Hematopoietic multipotent progenitor cell treated with erythropoietin and hydrocortisone succinate and interleukin-3 and kit ligand, for 4 days (in vitro differentiated cells): ENCODE data around the gene THBS2.
"Not testable (repeated sequence)": the region's sequence is repeated elsewhere in the genome, so short reads cannot be mapped to it uniquely, and the experiment has no call there.

ENCODE experiments used
- DNase-seq: peaks from one replicate; pipeline ENCODE4 v3.0.0-alpha.2; 2015

The THBS2 gene

DNA sequence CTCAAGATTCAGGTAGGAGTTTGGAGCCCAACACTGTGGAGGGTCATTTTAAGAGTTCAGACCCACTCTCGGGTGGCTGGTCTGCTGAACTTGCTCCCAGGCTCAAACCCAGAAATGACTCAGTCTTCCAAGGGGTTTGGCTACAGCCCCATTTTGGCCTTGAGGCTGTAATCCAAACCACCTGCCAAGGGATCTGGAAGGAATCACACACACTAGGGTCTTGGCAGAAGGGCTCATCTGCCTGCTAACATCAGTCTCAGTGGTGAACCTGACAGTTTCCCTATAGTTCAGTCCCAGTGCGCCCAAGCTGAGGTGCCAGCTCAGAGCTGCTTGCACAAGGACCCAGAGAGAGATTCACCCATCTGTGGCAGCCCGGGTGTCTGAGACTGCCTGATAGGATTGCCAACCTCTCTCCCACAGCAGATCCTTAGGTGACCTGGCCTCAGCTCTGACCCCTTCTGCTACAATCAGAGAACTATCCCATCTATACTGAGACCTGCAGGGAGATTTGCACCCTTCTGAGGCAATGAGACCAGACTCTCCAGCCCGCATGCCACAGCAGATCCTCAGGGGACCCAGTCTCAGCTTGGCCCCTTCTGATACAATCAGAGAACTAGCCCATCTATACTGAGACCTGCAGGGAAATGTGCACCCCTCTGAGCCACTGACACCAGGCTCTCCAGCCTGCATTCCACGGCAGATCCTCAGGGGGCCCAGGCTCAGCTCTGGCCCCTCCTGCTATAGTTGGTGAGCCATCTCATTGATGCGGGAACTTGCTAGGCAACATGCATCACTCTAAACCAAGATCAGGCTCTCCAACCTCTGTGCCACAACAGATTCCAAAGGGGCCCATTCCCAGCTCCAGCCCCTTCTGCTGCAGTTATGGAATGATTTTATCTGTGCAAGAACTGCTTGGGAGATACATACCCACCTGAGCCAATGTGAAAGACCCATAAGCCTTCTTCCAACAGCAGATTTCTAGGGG lies 48.2 kb downstream of the THBS2 start:
- DNase-seq = no peak

DNA sequence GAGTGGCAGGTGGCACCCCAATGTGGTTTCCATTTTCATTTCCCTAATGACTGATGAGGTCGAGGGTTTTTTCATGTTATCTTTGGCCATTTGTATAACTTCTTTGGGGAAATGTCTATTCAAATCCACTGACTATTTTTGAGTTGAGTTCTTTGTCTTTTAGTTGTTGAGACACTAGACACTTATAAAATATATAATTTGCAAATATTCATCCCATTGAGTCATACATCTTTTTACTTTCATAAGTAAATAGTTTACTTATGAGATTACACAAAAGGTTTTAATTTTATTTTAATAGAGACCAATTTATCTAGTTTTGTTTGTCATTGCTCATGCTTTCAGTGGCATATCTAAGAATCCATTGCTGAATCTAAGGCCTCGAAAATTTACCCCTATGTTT lies 49.5 kb downstream of the THBS2 start:
- no peak for DNase-seq

DNA sequence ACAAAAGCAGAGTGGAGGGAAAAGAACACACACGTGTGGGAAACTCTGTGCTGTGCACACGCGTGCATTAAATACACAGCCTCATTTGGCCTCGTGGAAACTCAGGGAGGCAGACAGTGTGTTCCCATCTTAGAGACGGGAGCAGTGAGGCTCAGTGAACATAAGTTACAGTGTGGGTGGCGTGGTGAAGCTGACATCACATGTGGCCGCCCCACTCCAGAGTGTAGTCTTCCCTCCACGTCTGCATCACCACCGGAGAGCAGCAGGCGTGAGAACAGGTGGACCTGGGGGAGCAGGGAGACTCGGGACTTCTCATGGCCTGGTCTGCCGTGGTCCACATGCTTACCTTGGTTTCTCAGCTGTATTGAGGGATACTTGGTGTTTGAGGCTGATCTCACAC lies 51.7 kb downstream of the THBS2 start:
- DNase-seq = no peak

DNA sequence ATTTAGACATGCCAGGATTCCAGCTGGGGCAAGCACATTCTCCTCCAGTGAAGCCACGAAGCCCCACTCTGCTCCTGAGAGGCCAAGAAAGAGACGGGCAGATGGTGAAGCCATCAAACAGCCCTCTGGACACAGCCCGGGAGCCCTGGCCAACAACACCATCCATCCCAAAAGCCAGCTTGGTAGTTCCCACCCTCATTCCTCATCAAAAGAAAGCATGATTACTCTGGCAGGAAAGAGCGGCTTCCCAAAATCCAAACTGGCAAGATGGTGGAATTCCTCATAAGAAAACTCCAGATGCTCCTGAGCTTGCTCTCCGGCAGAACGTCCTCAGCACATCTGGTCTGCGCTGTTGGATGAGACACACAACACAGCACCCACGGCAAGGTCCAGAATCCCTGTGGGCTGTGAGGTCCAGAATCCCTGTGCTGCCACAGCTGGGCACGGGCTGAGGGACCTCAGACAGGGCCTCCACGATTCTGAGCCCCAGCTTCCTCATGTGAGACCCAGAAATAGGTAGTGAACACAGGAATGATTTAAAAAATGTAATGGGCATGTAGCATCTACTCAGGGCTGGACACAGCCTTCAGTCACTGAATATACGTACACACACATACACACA lies 52.6 kb downstream of the THBS2 start:
- no peak for DNase-seq

DNA sequence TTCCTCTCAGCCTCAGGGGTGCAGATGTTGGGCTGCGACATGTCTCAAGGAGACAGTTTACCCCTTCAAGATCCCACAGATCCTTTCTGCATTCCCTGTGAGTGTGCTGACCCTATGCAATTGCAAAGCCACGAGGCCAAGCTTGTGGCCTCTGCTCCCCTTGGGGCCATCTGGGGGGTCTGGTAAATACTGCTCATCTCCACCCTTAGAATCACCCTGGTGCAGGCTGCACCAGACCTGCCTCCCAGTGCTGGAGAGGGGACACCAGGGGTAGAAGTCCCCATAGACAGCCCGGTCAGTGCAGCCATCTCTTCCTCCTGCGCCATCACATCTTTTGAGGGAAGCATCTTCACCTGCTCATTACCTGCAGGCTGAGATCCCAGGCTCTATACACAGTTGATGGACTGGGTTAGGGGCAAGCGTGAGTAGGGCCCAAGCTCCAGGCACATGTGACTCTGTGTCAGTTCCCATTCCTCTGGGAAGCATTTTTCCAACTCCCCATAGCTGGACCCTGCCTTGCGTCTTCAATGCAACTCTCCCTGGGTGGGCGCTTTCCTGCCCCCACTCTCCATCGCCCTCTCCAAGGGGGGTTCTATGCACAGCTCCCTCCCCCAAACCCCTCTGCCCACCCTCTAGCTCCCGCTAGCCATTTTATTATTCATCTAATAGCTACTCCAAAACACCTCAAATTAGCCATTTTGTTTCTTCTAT lies 53.9 kb downstream of the THBS2 start:
- DNase-seq = no peak

DNA sequence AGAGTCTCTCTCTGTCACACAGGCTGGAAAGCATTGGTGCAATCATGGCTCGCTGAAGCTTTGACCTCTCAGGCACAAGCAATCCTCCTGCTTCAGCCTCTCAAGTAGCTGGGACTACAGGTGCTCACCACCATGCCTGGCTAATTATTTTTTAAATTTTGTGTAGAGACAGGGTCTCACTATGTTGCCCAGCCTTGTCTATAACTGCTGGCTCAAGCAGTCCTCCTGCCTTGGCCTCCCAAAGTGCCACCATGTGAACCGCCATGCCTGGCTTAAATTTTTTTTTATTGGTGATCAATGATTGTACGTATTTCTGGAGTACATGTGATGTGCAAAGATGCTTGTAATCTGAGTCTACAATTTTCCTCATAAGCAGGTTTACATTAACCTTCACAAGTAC lies 54.8 kb downstream of the THBS2 start:
- DNase-seq = no peak

DNA sequence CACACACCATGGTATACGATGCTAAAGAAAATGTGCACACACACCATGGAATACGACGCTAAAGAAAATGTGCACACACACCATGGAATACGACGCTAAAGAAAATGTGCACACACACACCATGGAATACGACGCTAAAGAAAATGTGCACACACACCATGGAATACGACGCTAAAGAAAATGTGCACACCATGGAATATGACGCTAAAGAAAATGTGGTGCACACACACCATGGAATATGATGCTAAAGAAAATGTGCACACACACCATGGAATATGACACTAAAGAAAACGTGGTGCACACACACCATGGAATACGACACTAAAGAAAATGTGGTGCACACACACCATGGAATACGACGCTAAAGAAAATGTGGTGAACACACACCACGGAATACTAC lies 55.7 kb downstream of the THBS2 start:
- not testable (repeated sequence) for DNase-seq

DNA sequence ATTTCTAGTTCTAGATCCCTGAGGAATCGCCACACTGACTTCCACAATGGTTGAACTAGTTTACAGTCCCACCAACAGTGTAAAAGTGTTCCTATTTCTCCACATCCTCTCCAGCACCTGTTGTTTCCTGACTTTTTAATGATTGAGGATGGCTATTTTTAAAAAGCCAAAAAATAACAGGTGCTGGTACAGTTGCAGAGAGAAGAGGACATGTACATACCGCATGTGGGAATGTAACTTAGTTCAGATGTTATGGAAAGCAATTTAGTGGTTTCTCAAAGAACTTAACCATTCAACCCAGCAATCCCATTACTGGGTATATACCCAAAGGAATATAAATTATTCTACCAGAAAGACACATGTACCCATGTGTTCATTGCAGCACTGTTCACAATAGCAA lies 57.4 kb downstream of the THBS2 start:
- not testable (repeated sequence) for DNase-seq

DNA sequence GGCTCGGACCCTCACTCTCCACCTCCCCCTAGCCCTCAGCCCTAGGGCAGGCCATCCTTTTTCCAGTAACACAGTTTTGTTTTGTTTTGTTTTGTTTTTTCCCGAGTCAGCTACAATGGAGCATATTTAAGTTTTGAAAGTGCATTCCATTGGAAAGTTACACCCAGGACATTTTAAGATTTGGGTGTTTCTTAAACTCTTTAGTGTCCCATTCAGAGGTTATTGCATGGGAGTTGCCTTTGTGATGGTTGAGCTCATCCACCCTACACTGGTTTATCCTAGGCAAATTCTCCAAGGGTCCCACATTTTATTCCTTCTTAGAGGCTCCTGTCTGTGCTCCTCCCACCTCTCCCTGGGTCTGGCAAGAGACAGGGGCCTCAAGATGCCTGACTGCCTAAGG lies 58.9 kb downstream of the THBS2 start:
- no peak for DNase-seq

DNA sequence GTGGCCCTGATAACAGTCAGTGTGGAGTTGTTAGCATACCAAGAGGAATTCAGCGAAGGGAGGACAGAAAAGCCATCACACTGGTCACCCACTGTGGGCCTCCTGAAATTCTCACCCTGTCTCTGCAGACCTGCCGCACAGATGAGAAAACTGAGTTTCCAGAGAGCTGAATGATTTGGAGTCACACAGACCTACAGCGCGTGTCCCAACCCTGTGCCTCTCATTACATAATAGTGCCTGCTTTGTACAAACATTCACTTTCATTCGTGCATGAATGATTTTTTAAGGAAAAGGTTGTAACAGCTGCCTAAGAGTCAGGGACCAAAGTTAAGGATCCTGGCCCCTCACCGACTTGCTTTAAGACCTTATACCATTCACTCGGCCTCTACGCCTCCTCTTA lies 62.7 kb downstream of the THBS2 start:
- DNase-seq = no peak

DNA sequence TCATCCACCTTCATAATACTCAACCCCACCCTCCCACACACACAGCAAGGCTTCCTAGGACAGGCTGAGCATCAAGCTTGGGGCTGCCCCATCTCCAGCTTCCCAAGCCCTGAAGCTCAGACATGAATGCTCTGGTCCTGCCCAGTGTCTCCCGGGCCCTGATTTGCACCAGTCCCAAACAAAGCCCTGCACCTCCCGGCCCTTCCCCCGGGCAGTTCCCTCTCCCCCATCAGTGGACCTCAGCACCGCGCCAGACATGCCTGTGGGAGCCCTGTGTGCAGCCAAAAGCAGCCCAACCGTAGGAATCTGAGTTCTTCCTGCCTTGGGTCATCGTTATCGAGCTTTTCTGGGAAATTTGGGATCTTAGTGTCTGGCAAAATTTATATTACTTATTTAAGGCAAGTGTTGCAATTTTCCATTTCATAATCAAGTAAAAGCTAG lies 63.5 kb downstream of the THBS2 start:
- no peak for DNase-seq

DNA sequence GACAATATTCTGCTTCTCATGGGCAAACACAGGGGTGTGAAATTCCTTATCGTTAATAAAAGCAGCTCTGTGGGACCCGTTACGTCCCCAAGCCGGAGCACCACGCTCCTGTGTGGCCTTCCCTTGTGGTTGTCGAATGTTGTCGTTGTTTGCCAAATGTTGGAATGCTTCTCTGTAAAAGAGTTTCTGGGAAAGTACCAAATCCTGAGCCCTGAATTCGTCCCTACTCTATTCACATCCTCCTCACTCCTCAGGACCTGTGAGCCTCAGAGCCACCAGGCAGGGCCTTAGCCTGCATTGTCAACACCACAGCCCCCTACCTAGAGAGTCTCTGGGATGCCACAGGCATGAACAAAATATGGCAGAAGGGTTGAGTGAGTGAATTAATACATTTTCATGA lies 64.0 kb downstream of the THBS2 start:
- no peak for DNase-seq

DNA sequence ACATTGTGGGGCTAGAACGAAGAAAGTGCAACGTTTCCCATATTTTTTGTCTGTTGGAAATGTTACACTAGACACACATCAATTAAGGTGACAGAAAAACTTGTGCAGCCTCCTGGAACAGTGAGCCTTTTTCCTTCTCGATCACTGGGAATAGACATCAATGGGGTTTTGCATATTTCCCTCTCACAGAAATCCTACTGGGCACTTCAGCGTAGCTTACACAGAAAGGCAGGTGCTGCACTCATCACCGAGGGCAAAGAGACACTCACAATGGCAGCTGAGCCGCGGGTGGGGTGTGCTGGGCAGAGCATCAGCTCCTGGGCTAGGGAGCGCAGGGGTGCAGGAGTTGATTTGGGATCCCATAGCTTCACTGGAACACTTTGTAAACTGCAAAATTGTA lies 64.5 kb downstream of the THBS2 start:
- DNase-seq = no peak

DNA sequence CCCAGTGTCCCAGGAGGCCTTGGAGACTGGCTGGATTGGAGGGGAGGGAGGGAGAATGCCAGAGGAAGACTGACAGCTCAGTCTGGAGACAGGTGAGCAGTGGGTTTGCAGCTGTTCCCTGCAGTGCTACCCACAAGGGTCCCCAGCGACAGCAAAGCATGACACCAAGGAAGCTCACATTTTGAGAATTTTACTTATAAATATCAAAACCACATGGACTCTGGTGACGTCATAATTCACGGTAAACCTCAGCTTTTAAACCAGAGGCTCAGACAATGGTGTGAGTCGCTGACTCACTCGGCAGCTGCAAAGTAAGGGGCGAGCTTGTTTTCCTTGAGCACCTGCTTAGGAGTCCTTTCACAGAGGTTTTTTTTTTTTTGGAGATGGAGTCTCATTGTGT lies 65.2 kb downstream of the THBS2 start:
- DNase-seq = peak; percentile 7

DNA sequence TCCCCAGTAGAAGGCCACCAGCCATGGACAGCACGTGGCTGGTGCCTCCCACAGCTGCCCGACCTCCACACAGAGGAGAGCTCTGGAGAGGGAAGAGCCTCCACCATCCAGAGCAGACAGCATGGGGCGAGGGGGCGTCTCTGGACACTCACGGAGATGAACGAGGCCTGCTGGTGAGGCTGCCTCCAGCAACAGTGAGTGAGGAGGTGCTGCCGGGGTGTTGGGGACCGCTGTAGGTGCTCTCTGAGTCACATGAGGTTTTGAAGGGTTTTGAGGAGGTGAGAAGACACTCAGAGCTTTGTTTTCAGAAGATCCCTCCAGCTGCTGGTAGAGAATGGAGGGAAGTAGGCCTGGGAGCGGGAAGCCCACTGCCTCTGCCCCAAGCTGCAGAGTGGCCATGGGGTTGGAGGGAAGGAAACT lies 65.6 kb downstream of the THBS2 start:
- DNase-seq = no peak

DNA sequence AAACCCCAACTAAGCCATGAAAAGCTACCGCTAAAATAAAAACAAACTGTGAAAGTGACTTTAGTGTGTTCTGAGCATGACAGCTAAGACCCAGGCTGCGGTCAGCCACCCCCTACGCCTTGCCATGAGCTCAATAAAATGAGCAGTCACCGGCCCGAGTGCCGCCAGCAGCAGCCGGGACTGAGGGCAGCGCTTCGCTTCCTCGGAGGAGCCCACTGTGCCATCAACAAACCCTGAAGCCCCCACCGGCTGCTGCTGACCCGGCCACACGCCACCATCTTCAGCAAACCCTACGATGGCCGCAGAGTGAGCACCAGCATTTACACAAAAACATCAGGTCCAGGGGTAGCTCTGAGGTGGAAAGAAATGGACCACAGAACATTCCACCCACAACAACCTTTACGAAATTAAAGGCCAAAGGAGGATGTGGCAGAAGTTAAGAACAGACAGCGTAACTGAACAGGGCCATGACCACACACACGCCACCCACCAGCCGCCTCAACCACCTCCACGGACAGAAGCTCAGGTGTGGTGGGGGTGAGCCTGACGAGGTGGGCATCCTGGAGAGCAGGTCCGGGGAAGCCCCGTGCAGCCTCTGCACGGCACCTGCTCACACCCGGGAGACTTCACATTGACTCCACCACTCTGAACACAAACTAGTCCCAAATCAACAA lies 67.0 kb downstream of the THBS2 start:
- no peak for DNase-seq

DNA sequence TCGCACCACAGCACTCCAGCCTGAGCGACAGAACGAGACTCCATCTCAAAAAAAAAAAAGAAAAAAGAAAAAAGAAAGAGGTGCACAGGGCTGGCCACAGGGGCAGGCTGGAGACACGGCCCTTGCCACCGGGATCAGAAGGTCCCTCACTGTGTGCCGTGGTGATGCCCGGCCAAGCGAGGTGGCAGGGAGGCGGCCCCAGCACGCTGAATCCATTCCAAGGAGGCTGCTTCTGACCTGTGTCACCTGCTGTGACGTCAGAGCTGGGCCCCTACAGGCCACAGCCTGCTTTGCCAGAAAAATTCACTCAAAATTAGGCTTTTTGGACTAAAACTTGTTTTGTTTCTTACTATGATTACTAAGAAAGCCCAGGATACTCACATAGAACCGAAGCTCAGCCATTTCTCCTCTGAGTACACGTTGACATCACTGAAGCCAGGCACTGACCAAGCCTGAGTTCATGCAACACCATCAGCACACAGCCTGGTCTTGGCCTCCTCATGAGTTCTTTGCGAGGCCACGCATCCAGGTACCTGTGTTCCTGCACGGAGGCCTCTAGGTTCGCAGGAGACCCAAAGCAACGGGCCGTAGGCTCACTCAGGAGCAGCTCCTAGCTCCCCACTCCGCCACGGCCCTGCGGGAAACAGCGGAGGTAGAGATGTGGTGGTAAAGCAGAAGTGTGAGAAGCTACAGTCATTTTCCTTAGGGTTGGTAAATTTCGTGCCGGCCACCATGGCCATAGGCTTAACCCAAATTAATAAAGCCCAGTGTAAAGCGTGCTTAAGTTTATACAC lies 67.8 kb downstream of the THBS2 start:
- no peak for DNase-seq

DNA sequence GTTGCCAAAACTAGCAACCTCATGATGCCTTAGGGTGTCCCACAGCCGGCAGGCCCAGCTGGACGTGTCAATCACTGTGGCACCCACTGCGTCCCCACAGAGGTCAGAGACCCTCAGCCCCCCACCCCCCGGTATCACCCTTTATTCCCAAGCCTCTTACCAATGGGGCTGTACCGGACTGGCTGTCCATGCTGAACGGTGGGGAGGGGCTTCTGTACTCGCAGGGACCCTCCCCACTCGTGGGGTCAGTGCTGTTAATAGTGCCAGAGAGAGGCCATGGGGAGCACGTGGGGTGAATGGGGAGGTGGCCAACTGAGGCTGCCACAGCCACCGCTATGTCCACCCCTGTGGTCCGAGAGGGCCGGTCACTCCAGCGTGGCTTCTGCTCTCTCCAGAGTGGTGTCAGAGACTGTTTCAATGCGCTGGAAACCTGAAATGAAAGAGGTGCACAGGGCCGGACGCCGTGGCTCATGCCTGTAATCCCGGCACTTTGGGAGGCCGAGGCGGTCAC lies 68.6 kb downstream of the THBS2 start:
- no peak for DNase-seq

DNA sequence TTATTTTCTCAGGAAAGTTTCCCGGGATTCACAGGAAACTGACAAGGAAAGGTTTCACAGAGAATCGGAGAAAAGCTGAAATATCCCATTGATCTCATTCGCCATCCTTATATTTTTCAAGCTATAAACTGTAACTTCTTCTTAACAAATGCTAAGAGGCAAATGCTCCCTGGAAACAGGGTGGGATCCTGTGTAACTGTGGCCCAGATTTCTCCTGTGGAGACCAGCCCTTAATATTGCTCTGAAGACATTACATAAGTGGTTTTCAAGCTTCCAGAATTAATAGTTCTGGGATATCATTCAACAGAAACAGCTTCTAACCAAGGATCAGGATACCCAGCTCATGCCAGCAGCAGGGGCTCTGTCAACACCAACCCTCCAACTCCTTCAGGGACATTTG lies 69.2 kb downstream of the THBS2 start:
- DNase-seq = no peak

DNA sequence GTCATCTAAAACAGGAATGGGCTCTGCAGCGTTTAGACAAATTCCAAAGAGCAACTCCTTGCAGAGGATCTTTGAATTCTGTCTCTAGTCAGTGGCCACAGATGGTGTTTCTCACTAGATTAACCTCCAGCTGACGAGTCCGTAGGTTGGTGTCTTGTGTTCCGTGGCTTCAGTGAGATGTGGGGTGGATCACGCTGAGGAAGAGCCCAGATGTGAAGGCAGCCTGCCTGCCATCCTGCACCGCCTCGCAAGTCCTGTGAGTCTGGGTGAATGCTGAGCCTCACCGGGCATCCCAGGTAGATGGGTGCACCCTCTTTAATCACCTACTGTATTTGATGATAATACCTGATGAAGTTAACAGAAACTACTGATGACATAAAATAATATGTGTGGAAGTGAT lies 70.4 kb downstream of the THBS2 start:
- no peak for DNase-seq

DNA sequence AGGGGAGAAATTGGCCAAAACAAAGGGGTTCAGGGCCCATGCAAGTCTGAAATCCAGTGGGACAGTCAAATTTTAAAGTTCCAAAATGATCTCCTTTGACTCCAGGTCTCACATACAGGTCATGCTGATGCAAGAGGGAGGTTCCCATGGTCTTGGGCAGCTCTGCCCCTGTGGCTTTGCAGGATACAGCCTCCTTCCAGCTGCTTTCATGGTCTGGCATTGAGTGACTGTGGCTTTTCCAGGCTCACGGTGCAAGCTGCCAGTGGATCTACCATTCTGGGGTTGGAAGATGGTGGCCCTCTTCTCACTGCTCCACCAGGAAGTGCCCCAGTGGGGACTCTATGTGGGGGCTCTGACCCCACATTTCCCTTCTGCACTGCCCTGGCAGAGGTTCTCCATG lies 73.8 kb downstream of the THBS2 start:
- not testable (repeated sequence) for DNase-seq
